ENCODE data around the gene CFAP97.
"Not testable (repeated sequence)": the region's sequence is repeated elsewhere in the genome, so short reads cannot be mapped to it uniquely, and the experiment has no call there.

CFAP97 gene

DNA sequence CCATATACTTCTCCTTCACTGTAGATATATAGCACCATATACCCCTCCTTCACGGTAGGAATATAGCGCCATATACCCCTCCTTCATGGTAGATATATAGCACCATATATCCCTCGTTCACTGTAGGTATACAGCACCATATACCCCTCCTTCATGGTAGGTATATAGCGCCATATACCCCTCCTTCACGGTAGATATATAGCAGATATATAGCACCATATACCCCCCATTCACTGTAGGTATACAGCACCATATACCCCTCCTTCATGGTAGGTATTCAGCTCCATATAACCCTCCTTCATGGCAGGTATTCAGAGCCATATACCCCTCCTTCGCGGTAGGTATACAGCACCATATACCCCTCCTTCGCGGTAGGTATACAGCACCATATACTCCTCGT is 18.1 kb upstream of the CFAP97 start:
- DNase-seq = no peak

DNA sequence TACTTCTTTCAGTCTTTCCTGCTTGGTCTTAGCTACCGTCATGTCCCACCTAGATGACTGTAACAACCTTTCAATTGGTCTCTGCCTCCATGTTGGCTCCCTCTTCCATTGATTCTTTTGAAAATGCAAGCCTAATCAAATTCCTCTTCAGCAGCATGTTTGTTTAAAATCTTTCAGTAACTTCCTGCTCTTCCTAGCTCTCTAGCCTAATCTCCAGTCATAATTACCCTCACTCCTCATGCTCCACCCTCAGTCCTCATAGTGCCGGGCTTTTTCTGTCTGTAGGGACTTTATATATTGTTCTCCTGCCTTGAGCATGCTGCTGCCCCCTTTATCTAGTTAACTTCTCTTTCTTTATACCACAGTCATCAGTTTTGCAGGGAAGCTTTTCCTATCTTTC is 17.7 kb upstream of the CFAP97 start:
- DNase-seq = no peak

DNA sequence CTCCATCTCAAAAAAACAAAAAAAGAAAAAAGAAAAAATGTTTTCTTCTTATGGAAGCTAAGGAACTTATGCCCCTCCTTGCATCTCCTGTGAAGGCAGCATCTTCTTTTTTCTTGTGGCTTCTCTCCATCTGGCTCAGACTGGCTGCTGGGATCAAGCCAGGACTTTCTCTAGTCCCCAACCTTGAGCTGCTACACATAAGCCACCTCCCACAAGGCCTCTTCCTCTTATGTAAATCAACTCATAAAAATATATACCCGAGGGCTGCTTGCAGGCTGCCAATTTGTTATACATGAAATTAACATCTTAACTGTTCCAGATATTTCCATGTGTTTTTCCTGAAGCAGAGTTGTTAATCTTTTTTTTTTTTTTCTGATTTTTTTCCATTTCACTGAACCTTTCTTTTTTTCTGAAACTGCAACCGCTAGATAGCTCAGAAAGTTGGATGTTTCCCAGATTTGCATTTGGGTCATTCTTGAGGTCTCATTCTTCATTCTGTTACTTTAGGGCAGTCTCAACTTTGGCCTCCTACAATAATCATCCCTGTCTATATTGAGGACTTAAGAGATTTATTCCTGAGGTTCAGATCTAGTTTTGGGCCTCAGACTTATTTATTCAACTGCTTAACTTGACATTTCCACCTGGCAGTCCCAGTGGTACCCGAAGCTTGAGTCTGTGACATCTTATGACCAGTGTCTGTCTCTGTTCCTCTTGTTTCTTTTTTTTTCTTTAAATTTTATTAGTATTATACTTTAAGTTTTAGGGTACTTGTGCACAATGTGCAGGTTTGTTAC is 15.9 kb upstream of the CFAP97 start:
- no peak for DNase-seq

- DNase-seq = no peak
Observed at GRCh38 chr4:185218312-185218711, 14.5 kb upstream of the CFAP97 start.

DNA sequence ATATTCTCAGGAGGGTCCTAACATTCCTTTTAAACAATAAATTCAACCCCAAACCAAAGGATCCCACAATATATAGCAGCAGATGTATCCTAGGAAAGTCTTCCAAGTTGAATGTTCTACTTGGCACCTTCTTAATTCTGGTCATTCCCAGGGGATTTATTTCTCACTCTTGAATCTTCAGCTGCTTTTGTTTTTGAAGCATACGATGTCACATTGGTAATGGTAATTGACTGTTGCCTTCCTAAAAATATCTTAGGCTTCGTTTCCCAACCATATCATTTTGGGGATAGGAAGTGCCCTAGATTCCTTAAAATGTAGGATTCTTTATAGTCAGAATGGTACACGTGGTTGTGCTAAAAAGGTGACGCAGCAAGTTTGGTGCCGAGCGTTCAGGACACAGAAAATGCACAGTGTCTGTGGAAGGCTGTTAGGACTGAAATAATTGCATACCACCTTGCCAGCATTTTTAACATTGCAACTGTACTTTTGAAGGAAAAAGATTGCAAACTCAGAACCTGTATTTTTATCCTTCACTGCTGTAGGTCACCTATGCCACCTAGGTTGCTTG is 13.7 kb upstream of the CFAP97 start:
- DNase-seq = no peak

- DNase-seq = no peak
Observed at GRCh38 chr4:185215261-185215660, 11.5 kb upstream of the CFAP97 start.

DNA sequence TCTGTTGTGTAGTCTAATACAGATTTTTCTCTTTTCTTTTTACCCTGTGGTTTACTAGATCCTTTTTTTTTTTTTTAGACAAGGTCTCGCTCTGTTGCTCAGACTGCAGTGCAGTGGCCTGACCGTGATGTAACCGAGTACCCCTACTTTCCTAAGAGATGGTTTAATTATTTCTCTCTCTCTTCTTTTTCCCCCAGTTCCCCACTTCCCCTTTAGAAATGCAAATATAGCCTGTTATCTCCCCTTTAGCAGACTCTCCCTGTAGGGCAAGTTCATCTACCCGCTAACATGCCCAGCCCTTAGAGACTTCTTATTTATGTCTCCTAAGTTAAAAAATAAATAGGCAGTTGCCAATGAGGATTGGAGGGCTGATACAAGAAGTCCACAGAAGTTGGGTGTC is 10.1 kb upstream of the CFAP97 start:
- DNase-seq = no peak

DNA sequence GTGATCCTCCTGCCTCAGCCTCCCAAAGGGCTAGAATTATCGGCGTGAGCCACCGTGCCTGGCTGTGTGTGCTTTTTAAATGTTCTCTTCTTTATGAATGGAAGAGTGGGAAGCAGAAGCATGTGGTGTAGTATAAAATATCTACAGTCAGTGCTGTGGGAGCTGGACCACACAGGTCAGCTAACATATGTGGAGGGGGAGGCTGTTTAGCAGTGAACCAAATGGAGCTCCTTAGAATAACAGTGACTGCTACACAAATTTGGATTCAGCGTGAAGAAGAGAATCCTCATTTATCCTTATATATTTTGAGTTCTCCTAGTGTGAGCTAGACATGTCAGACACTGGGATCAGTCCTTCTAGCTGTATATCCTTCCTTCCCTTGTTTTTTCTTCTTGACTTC is 8.8 kb upstream of the CFAP97 start:
- no peak for DNase-seq

GRCh38 chr4:185211641-185212040 is 7.8 kb upstream of the CFAP97 start:
- DNase-seq = no peak

- DNase-seq = no peak
Observed at GRCh38 chr4:185211035-185211434, 7.2 kb upstream of the CFAP97 start.

- peak; percentile 59 for DNase-seq
Observed at GRCh38 chr4:185210102-185210981, 6.5 kb upstream of the CFAP97 start.

- DNase-seq = not testable (repeated sequence)
Observed at GRCh38 chr4:185209852-185210101, 6.0 kb upstream of the CFAP97 start.

- peak; percentile 93 for DNase-seq
Observed at GRCh38 chr4:185209031-185209851, 5.4 kb upstream of the CFAP97 start, which contains the start of gene SNX25. Gene SNX25 (plus strand): TSS chr4:185209598. CDS start chr4:185209827, 229 bp downstream.

GRCh38 chr4:185207466-185207865 is 3.7 kb upstream of the CFAP97 start:
- DNase-seq = no peak

DNA sequence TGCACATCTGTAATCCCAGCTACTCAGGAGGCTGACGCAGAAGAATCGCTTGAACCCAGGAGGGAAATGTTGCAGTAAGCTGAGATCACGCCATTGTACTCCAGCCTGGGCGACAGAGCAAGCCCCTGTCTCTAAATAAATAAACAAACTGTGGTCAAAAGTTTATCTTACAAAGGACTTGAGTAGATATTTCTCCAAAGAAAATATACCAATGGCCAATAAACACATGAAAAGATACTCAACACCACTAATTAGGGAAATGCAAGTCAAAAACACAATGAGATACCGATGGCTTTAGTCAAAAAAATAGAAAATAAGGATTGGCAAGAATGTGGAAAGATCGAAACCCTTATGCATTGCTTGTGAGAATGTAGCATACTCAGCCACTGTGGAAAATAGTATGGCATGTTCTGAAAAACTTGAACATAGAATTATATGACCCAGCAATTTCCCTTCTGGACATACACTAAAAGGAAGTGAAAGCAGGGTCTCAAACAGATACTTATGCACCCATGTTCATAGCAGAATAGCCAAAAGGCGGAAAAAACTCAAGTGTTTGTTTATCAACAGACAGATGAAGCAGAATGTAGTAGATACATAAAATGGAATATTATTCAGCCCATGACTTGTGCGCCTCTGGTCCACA is 2.0 kb upstream of the CFAP97 start:
- DNase-seq = no peak

DNA sequence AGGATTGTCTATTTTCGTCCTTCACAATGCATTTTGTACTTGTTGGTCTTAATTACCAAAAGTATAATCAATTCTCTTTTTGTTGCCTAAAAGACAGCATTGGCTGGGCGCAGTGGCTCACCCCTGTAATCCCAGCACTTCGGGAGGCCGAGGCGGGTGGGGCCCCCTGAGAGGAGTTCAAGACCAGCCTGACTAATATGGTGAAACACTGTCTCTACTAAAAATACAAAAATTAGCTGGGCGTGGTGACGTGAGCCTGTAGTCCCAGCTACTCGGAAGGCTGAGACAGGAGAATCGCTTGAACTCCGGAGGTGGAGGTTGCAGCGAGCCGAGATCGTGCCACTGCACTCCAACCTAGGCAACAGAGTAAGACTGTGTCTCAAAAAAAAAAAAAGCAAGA is 1.3 kb upstream of the CFAP97 start:
- DNase-seq = not testable (repeated sequence)

- no peak for DNase-seq
Observed at GRCh38 chr4:185204238-185204910, 574 bp upstream of the CFAP97 start.

GRCh38 chr4:185202984-185203485 is 765 bp downstream of the CFAP97 start:
- peak; percentile 21 for DNase-seq

- peak; percentile 49 for DNase-seq
Observed at GRCh38 chr4:185201977-185202962, 1.5 kb downstream of the CFAP97 start.

GRCh38 chr4:185198189-185198588 is 5.6 kb downstream of the CFAP97 start:
- not testable (repeated sequence) for DNase-seq

Measured in stimulated activated CD4-positive, alpha-beta T cell treated with anti-CD3 and anti-CD28 coated beads, Interleukin-15, amount 100 ng/mL, for 24 hours (primary cell).